HepG2 (cell line): ENCODE data around the gene AGPAT2. TPM values are rescaled to one million over a fixed set of nuclear protein-coding genes. Genes with fewer than 3 reads are reported as not detected.
A peak's percentile ranks its signal among the peaks of the same experiment; 100 is the strongest.

Experiments
- ATM ChIP-seq: fragments of 450-650 bp; IDR thresholded peaks from 2 replicates; pipeline ENCODE4 v1.7.1; 2017; ENCODE audit warnings: mild to moderate bottlenecking, borderline replicate concordance
- GATAD1 ChIP-seq: IDR thresholded peaks from 2 replicates; pipeline ENCODE4 v1.6.1; 2016; ENCODE audit warnings: missing genetic modification reagents, missing compliant biosample characterization
- HDAC2 ChIP-seq: sonication (generic); formaldehyde crosslinking; IDR thresholded peaks from 2 replicates; pipeline ENCODE4 v1.4.0; 2020; ENCODE audit warnings: missing genetic modification reagents
- HNF1B ChIP-seq: sonication (generic); formaldehyde crosslinking; IDR thresholded peaks from 2 replicates; pipeline ENCODE4 v1.5.1; 2020; ENCODE audit warnings: mild to moderate bottlenecking, moderate library complexity, missing genetic modification reagents
- KMT2A ChIP-seq: sonication (generic); formaldehyde crosslinking; IDR thresholded peaks from 2 replicates; pipeline ENCODE4 v1.4.0; 2020; ENCODE audit warnings: missing genetic modification reagents
- MAF1 ChIP-seq: sonication (generic); formaldehyde crosslinking; IDR thresholded peaks from 2 replicates; pipeline ENCODE4 v1.5.0; 2020; ENCODE audit warnings: missing genetic modification reagents, borderline replicate concordance
- MED13 ChIP-seq: sonication (generic); formaldehyde crosslinking; IDR thresholded peaks from 2 replicates; pipeline ENCODE4 v1.5.0; 2020; ENCODE audit warnings: missing genetic modification reagents
- MZF1 ChIP-seq: sonication (generic); formaldehyde crosslinking; IDR thresholded peaks from 2 replicates; pipeline ENCODE4 v1.8.1; 2023; ENCODE audit warnings: mild to moderate bottlenecking, missing genetic modification reagents, borderline replicate concordance
- NFIC ChIP-seq: IDR thresholded peaks from 2 replicates; pipeline ENCODE4 v1.6.1; 2012; ENCODE audit warnings: mild to moderate bottlenecking, low read length, inconsistent platforms
- REL ChIP-seq: sonication (generic); formaldehyde crosslinking; conservative IDR thresholded peaks from 2 replicates; pipeline ENCODE4 v1.8.0; 2022; ENCODE audit warnings: mild to moderate bottlenecking, missing genetic modification reagents, moderate library complexity
- REPIN1 ChIP-seq: sonication (generic); formaldehyde crosslinking; IDR thresholded peaks from 2 replicates; pipeline ENCODE4 v1.8.0; 2022; ENCODE audit warnings: missing genetic modification reagents, low read depth, mild to moderate bottlenecking, borderline replicate concordance
- SIX4 ChIP-seq: sonication (generic); formaldehyde crosslinking; IDR thresholded peaks from 2 replicates; pipeline ENCODE4 v1.4.0; 2020; ENCODE audit warnings: missing genetic modification reagents
- SP140L ChIP-seq: sonication (generic); formaldehyde crosslinking; IDR thresholded peaks from 2 replicates; pipeline ENCODE4 v1.4.0; 2020; ENCODE audit warnings: missing genetic modification reagents, borderline replicate concordance
- SPEN ChIP-seq: sonication (generic); formaldehyde crosslinking; IDR thresholded peaks from 2 replicates; pipeline ENCODE4 v1.5.1; 2020; ENCODE audit warnings: low read depth, mild to moderate bottlenecking, missing genetic modification reagents
- U2AF2 ChIP-seq: fragments of 200-400 bp; formaldehyde crosslinking; IDR thresholded peaks from 2 replicates; pipeline ENCODE4 v1.6.1; 2017; ENCODE audit warnings: low read depth, mild to moderate bottlenecking, low read length
- ZFP36 ChIP-seq: fragments of 150-350 bp; IDR thresholded peaks from 2 replicates; pipeline ENCODE4 v1.6.1; 2018; ENCODE audit warnings: borderline replicate concordance, low read length, low read depth; ENCODE audit not compliant: partially characterized antibody
- ZNF574 ChIP-seq: sonication (generic); formaldehyde crosslinking; IDR thresholded peaks from 2 replicates; pipeline ENCODE4 v1.4.0; 2020; ENCODE audit warnings: missing genetic modification reagents
- ZNF891 ChIP-seq: sonication (generic); formaldehyde crosslinking; IDR thresholded peaks from 2 replicates; pipeline ENCODE4 v1.5.0; 2020; ENCODE audit warnings: mild to moderate bottlenecking, missing genetic modification reagents
- polyA plus RNA-seq, 8 experiments: library from polyadenylated mRNA; depleted of rRNA in 3 of 8; stranded (reverse) in 7 of 8; unstranded in 1 of 8; fragments of >200 nt; fragmentation: Illumina TruSeq in 4 of 8; extraction: Trizol in 4 of 8; gene quantifications; 2 replicates each; pipeline versions ENCODE4 v1.2.1 to v1.2.3, GENCODE V29; 2011 to 2016; ENCODE audit warnings: low read depth in 4 of 8, missing spikeins in 1 of 8, mixed read lengths in 1 of 8; ENCODE audit not compliant: insufficient read depth in 1 of 8
- total RNA-seq, 5 experiments: library from RNA; depleted of rRNA; stranded (reverse); fragments of >200 nt; fragmentation: Illumina TruSeq; extraction: Trizol; gene quantifications; 2 replicates each; pipeline ENCODE4 v1.2.3, GENCODE V29; 2016; ENCODE audit warnings: low read depth in 1 of 5
- TF ChIP-seq, protein P1 (sequence below): sonication (generic); formaldehyde crosslinking; IDR thresholded peaks from 2 replicates; pipeline ENCODE4 v1.4.0; 2020; ENCODE audit warnings: missing genetic modification reagents, borderline replicate concordance

The AGPAT2 gene
- total and polyA plus RNA-seq, 2 of the 13 experiments (the other 11 are each of a cell fraction or from before 2014, with no cell fraction given): 3.9 to 25.8 TPM

DNA sequence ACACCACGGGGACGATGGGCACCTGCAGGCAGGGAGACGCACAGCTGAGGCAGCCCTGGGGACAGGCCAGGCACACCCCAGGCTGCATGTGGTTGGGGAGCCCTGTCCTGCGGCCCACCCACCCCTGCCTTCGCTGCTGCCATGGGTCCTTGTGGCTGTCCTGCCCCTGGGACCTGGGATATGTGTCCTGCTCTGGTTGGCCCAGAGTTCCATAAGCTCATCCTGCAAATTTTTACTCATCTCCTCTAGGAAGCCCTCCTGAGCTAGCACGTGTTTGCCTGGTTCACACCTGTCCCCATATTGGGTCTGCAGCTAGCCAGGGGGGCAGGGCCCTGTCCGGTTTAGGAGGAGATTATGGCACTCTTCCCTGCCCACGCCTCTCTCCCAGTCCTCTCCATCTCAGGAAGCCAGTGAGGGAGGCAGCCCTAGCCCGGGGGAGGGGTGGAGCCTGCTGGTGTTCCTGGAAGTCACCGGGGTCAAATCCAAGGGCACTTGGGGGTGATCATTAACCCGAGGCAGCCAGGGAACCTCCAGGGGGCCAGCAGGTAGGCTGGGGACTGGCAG is 12.4 kb downstream of the AGPAT2 start (continued):
- TF ChIP-seq ZFP36: no peak
- TF ChIP-seq NFIC: no peak
- TF ChIP-seq REPIN1: no peak
- 0 out of 2 replicates have a peak, but pooled peaks have one; percentile 13 for TF ChIP-seq ZNF574
- no peak for TF ChIP-seq U2AF2
- TF ChIP-seq SP140L (CRISPR knock-in tag): no peak
- TF ChIP-seq HNF1B (CRISPR knock-in tag): peak; percentile 100
- TF ChIP-seq MZF1: no peak
- TF ChIP-seq SPEN (CRISPR knock-in tag): no peak; the same call in 1 of the 2 replicates
- no peak for TF ChIP-seq ZNF891
- no peak for TF ChIP-seq KMT2A (CRISPR knock-in tag)
- no peak for TF ChIP-seq ATM
- peak; percentile 50; the same call in 1 of the 2 replicates for TF ChIP-seq HDAC2 (CRISPR knock-in tag)
- TF ChIP-seq MAF1 (CRISPR knock-in tag): no peak
- TF ChIP-seq MED13 (CRISPR knock-in tag): no peak
- no peak for TF ChIP-seq SIX4 (CRISPR knock-in tag)
- 0 out of 2 replicates have a peak, but pooled peaks have one; percentile 13 for TF ChIP-seq GATAD1 (CRISPR knock-in tag)
- no peak for TF ChIP-seq REL (CRISPR knock-in tag)
- TF ChIP-seq, protein P1, sequence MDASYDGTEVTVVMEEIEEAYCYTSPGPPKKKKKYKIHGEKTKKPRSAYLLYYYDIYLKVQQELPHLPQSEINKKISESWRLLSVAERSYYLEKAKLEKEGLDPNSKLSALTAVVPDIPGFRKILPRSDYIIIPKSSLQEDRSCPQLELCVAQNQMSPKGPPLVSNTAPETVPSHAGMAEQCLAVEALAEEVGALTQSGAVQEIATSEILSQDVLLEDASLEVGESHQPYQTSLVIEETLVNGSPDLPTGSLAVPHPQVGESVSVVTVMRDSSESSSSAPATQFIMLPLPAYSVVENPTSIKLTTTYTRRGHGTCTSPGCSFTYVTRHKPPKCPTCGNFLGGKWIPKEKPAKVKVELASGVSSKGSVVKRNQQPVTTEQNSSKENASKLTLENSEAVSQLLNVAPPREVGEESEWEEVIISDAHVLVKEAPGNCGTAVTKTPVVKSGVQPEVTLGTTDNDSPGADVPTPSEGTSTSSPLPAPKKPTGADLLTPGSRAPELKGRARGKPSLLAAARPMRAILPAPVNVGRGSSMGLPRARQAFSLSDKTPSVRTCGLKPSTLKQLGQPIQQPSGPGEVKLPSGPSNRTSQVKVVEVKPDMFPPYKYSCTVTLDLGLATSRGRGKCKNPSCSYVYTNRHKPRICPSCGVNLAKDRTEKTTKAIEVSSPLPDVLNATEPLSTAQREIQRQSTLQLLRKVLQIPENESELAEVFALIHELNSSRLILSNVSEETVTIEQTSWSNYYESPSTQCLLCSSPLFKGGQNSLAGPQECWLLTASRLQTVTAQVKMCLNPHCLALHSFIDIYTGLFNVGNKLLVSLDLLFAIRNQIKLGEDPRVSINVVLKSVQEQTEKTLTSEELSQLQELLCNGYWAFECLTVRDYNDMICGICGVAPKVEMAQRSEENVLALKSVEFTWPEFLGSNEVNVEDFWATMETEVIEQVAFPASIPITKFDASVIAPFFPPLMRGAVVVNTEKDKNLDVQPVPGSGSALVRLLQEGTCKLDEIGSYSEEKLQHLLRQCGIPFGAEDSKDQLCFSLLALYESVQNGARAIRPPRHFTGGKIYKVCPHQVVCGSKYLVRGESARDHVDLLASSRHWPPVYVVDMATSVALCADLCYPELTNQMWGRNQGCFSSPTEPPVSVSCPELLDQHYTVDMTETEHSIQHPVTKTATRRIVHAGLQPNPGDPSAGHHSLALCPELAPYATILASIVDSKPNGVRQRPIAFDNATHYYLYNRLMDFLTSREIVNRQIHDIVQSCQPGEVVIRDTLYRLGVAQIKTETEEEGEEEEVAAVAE (CRISPR knock-in tag): no peak
